ENCODE results near the gene GALNT18.

- TF ChIP-seq CTCF (IDR thresholded peaks at IDR 0.05) (no peak), POLR2A (IDR thresholded peaks at IDR 0.05) (no peak)
Observed at GRCh38 chr11:11244470-11245080, 377.2 kb downstream of the GALNT18 start.

All from body of pancreas (tissue), 4 donors.